ENCODE data around the gene PLCL2.

- TF ChIP-seq CTCF (IDR thresholded peaks at IDR 0.05) (no peak), POLR2A (IDR thresholded peaks at IDR 0.05) (no peak)
Measured at GRCh38 chr3:16961621-16962205, 77.0 kb downstream of the PLCL2 start.
